Measurements from ENCODE around the gene ATRN. TPM values are rescaled to one million over a fixed set of nuclear protein-coding genes. Genes with fewer than 3 reads are reported as not detected.

Gene ATRN
- total and polyA plus RNA-seq, 2 of the 8 experiments (the other 6 are each of a cell fraction or from before 2014, with no cell fraction given) = 12.0 to 17.4 TPM

GRCh38 chr20:3509064-3509463 lies 38.2 kb downstream of the ATRN start:
- CTCF ChIA-PET (ENCODE audit: partially characterized antibody) = no interaction called here
- FAIRE-seq = no peak
- DNase-seq (ENCODE audit: low read depth in 1 of 2, low spot score in 2 of 2) = no peak

More at GRCh38 chr20:3509064-3509463, 38.2 kb downstream of the ATRN start:
- no peak overlapping the region for H2AFZ ChIP-seq (ENCODE audit: low read length)
- H3K27me3 ChIP-seq (replicated peaks in 1 of 4; ENCODE audit: control insufficient read depth in 3 of 4, extremely low read depth in 1 of 4, insufficient read depth in 3 of 4, low read length in 3 of 4) = no peaks in the 10 kb centered on the region
- H2BK5ac ChIP-seq (ENCODE audit: low read depth, low read length) = no peak overlapping the region
- H2BK15ac ChIP-seq (ENCODE audit: low read length) = no peak overlapping the region
- WGBS, 2 experiments (ENCODE audit: extremely low coverage in 1 of 2, insufficient coverage in 1 of 2, insufficient read length in 1 of 2, insufficient replicate concordance in 2 of 2, low coverage in 1 of 2, low lambda C conversion rate in 2 of 2, missing lambda C conversion rate in 1 of 2) = 86% methylated on average over 2 of the region's 2 CpGs; no CpG with 5 or more reads in 1 of the 2 experiments
- TF ChIP-seq SUZ12 (IDR thresholded peaks at IDR 0.05; ENCODE audit: low read length) = no peak
- TF ChIP-seq GTF2F1 (IDR thresholded peaks at IDR 0.05; ENCODE audit: borderline replicate concordance, low read depth, low read length) = no peak
- no peak for TF ChIP-seq BCL11A (IDR thresholded peaks at IDR 0.05; ENCODE audit: low read depth in 2 of 2, low read length in 2 of 2)
- no peak for TF ChIP-seq CBX8 (IDR thresholded peaks at IDR 0.05; ENCODE audit: borderline replicate concordance, low read depth, low read length)
- no peak for TF ChIP-seq SP1 (IDR thresholded peaks at IDR 0.05; ENCODE audit: low read depth, low read length)
- TF ChIP-seq ASH2L (IDR thresholded peaks at IDR 0.05; ENCODE audit: low read length) = no peak
- no peak for TF ChIP-seq SIX5 (IDR thresholded peaks at IDR 0.05; ENCODE audit: low read depth, low read length)
- TF ChIP-seq HDAC2 (IDR thresholded peaks at IDR 0.05; ENCODE audit: borderline replicate concordance in 1 of 2, low read depth in 2 of 2, low read length in 2 of 2) = no peak
- no peak for TF ChIP-seq MAX (IDR thresholded peaks at IDR 0.05)
- no peak for TF ChIP-seq MAFK (IDR thresholded peaks at IDR 0.05; ENCODE audit: low read depth, low read length)
- TF ChIP-seq ATF3 (IDR thresholded peaks at IDR 0.05; ENCODE audit: insufficient read depth, low read depth, low read length) = no peak
- H3K36me3 ChIP-seq (ENCODE audit: control insufficient read depth in 2 of 4, insufficient read depth in 4 of 4, low read length in 3 of 4) = no peaks in the 10 kb centered on the region
- H3K4me2 ChIP-seq (ENCODE audit: insufficient read depth in 1 of 2, low read depth in 2 of 2, low read length in 2 of 2) = no peak overlapping the region
- no peaks in the 10 kb centered on the region for H3K23me2 ChIP-seq (ENCODE audit: low read depth, low read length)
- no peak overlapping the region for H3K9ac ChIP-seq (replicated peaks in 1 of 4; ENCODE audit: extremely low read depth in 1 of 4, low read depth in 3 of 4, low read length in 3 of 4)
- no peak overlapping the region for H4K5ac ChIP-seq (ENCODE audit: insufficient read length, low read depth, low read length)
- H3K4me1 ChIP-seq (replicated peaks in 1 of 4; ENCODE audit: control insufficient read depth in 3 of 4, insufficient read depth in 4 of 4, low read length in 3 of 4) = no peaks in the 10 kb centered on the region
- no peak overlapping the region for H2AK5ac ChIP-seq (ENCODE audit: low read depth, low read length)
- H3K18ac ChIP-seq (ENCODE audit: extremely low read depth, low read length) = no peak overlapping the region
- H2BK120ac ChIP-seq (replicated peaks; ENCODE audit: low read depth, low read length) = no peak overlapping the region
- no peak overlapping the region for H4K91ac ChIP-seq (replicated peaks; ENCODE audit: insufficient read length, low read length)
- no peak overlapping the region for H2BK20ac ChIP-seq (ENCODE audit: low read length)
- H4K8ac ChIP-seq (ENCODE audit: extremely low read depth, insufficient read depth, low read length) = no peak overlapping the region
- H3K14ac ChIP-seq (ENCODE audit: insufficient read length) = no peak overlapping the region
- no peak overlapping the region for H3K23ac ChIP-seq (ENCODE audit: insufficient read length)
- H2BK12ac ChIP-seq (ENCODE audit: low read depth, low read length) = no peak overlapping the region
- H3K4me3 ChIP-seq (ENCODE audit: extremely low read depth in 1 of 4, insufficient read depth in 2 of 4, low read depth in 3 of 4, low read length in 4 of 4) = no peak overlapping the region
- no peaks in the 10 kb centered on the region for H3K79me2 ChIP-seq (ENCODE audit: control insufficient read depth in 1 of 2, insufficient read depth in 2 of 2, low read length in 2 of 2)
- H3K9me3 ChIP-seq (ENCODE audit: insufficient read depth in 2 of 2, low read depth in 1 of 2, low read length in 1 of 2) = no peaks in the 10 kb centered on the region
- H3K56ac ChIP-seq (replicated peaks; ENCODE audit: insufficient read length, low read depth, low read length) = no peak overlapping the region
- no peaks in the 10 kb centered on the region for H3K79me1 ChIP-seq (ENCODE audit: low read depth, low read length)
- POLR2A ChIA-PET (ENCODE audit: partially characterized antibody) = no interaction called here
- H4K20me1 ChIP-seq (replicated peaks in 1 of 2; ENCODE audit: control insufficient read depth in 1 of 2, insufficient read depth in 2 of 2, low read length in 2 of 2) = no peaks in the 10 kb centered on the region
- no peak overlapping the region for H3K4ac ChIP-seq (replicated peaks; ENCODE audit: insufficient read length, low read depth, low read length)
- no peak overlapping the region for H3K27ac ChIP-seq (ENCODE audit: low read depth, low read length)

Data from H1 (cell line).